GM18498 (cell line): ENCODE measurements around the gene UBL4B.

Experiments used
- ATAC-seq: cut with Tn5 transposase; IDR thresholded peaks from one replicate; pipeline ENCODE4 v1.9.1; 2021; ENCODE audit warnings: mild to moderate bottlenecking, moderate library complexity; ENCODE audit not compliant: unreplicated experiment

The UBL4B gene

DNA sequence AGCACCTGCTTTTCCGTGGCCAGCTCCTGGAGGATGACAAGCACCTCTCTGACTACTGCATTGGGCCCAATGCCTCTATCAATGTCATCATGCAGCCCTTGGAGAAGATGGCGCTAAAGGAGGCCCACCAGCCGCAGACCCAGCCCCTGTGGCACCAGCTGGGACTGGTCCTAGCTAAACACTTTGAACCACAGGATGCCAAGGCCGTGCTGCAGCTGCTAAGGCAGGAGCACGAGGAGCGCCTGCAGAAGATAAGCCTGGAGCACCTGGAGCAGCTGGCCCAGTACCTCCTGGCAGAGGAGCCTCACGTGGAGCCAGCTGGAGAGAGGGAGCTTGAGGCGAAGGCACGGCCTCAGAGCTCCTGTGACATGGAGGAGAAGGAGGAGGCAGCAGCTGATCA, 413 bp downstream of the UBL4B start:
- no peak for ATAC-seq

DNA sequence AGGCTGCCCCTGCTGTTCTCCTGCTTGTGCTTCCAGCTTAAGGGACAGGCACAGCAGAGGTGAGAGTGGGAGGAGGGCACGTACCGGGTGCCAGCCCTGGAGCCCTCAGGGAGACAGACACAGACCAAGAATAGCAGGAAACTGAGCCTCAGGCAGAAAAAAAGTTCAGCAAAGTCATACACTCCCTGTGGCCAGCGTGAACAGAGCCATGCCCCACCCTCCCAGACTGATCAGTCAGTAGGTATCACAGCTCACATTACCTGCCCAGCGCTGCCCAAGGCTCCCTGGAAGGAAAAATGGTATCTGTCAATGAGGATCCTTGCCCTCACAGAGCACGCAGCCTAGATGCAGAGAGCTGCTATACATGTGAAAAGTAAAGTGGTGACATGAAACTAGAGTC, 1.3 kb downstream of the UBL4B start:
- ATAC-seq: no peak

DNA sequence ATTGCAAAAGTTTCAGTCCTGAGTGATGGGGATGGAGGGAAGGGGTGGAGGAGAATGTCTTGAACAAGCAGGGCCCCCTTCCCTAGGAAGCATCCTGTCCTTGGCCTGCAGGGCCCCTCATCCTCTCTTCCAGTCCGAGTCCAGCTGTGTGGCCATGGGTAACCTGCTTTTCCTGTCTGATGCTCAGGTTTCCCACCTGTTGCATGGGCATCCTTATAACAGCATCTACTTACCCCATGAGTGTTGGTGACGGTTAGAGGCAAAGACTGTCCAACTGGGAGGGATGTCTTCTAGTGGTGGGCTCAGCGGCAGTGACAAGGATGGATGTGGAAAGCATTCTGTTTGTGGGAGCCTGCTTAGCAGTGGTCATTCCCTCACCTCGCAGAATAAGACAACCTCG, 1.9 kb downstream of the UBL4B start:
- ATAC-seq: no peak

DNA sequence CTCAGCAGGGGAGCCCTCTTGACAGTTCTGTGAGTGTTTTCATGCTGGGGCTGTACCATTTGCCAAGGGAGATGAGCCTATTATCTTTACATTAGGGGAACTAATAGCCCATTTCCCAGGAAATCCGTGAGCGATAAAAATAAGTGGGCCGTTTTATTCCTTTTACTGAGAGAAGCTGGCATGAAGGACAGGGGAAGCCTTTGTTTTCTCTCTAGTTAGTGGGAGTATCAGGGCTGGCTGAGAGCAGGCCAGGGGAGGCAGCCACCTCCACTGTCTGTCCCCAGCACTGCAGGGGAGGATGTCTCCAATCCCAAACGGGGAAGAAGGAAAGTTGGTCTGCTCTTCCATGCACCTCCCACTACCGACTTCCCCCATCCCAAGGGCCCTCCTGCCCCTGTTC, 2.5 kb downstream of the UBL4B start:
- ATAC-seq: no peak

DNA sequence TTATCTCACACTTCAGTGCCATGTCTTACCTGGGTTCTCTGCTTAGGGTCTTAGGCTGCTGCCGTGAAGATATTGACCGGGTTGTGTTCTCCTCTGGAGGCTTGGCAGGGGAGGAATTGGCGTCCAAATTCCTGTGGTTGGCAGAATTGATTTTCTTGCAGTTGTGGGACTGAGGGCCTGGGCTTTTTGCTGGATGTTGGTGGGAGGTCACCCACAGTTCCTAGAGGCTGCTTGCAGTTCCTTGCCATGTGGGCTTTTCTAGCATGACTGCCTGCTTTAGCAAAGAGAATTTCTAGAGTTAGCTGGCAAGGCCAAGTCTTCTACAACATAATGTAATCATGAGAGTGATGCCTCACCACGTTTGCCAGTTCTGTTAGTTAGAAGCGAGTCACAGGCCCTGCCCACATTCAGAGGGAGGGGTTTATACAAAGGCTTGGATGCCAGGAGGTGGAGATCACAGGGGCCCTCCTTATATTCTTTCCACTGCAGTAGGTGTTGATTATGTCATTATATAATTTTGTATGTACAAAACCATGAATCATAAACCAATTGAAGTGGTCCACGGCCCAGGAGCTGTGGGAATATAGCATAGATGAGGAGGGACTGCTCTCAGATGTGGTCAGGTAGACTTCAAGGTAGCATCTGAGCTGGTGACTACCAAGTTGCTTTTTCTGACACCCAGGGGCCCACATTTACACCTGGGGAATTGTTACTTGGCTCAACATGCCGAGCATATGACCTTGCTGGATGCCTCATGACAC, 6.6 kb downstream of the UBL4B start:
- ATAC-seq: no peak

DNA sequence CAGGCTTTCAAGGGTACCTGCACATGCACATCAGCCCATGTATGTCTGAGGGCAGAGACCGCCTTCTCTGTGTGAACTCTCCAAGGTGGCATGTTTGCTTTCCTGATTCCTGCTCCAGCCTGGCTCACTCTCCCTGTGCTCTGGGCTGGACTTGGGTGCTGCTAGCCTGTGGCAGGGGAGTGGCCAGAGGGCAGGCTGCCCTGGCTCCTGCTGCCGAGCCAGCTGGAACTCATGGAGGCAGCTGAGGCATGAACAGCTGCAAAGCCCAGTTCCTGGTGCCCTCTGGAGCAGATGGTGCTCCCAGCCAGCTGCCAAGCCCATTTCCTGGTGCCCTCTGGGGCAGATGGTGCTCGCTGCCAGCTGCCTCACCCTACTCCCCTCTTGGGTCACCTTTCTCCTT, 7.6 kb downstream of the UBL4B start:
- no peak for ATAC-seq

DNA sequence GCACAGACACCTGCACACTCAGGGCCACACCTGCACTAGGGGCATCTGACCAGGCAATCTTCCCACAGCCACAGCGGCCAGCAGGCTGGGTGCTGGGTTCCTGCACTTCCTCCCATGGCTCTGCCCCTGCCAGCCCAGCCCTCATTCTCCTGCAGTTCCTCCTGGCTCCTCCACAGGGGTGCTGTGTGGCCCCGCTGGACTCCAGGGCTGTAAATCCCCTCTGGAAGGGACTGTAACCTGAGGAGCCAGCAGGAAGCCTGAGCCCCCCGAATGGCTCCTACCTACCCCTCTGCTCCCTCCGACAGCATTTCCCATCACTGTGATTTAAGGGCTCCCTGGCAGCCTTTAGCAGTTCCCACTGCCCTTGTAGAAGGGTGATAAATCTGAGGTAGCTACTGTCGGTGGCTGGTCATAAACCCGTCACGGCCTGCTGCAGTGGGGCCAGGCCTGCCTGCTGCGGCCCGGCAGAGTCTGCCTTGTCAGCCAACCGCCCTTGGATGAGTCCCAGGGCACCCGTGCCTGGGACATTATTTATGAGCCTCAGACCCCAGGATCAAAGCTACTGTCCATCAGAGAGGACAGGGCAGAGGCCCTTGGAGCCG, 8.8 kb downstream of the UBL4B start:
- no peak for ATAC-seq

DNA sequence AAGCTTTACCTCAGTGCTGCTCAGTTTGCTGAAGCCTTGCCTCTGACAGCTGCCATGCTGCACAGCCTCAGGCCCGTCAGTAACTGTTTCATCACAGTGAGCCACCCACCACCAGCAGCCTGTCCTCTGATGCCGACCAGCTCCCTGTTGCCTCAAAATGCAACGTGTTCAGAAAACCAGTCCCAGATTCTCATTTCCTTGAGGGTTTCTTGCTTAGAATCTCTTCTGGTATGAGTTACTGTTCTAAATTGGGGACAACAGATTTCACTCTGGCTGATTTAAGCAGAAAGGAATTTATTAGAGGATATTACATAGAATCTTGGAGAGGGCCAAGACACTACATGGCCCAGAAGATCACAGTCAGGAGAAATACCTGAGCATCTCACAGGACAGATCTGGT, 11.0 kb downstream of the UBL4B start:
- ATAC-seq: no peak

DNA sequence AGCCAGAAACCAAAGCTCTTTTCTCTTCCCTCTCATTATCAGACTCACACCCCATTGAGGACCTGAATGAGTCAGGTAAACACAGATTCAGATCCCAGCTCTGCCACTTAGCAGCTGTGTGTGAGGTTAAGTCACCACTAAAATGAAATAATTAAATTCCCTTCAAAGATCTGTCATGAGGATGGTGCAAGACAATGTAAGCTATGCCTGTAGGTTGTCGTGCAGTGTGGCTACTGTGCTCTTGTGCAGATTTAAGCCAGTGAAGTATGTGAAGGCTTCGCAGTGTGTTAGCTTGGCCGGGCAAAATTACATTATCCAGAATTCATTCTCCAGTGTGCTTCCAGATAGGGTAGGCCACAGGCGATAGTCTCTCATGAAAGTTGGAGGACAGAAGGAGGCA, 13.6 kb downstream of the UBL4B start:
- ATAC-seq: no peak

DNA sequence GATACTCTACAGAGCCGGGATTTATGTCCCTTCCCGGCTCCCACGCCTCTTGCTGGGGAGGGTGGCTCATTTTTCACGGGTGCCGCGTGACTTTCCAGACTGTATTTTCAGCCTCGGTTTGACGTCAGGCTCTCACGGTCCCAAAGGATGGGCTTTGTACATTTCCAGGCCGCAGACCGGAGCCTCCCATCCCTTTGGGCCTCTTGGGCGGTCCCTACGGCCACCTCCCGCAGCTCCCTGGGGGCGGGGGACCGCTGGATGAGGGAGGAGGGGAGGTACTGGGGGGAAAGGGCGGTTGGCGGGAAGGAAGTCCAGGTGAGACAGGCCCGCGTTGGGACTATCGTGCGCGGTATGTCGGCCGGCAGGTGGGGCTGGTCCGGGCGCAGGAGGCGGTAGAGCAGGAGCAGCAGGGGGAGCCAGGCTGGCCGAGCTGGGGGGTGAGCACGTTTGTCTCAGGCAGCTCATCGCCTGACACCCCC, 17.9 kb downstream of the UBL4B start:
- no peak for ATAC-seq

DNA sequence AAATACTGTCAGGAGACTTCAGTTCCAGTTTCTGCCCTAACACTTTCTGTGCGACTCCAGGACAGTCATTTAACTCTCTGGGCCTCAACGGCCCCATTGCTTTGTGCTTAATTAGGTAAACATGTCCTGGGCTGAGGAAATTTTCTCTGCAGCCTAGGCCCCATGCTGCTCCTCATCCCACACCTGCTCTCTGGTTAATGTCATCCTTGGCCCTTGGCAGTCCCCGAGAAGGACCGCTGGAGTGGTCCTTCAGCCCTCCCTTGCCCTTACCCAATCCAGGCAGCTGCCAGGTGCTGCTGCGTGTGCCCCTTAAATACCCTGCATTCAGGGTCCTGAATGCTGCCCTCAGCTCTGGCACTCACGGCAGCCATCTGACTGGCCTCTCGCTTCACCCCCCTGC, 18.7 kb downstream of the UBL4B start:
- ATAC-seq: no peak

DNA sequence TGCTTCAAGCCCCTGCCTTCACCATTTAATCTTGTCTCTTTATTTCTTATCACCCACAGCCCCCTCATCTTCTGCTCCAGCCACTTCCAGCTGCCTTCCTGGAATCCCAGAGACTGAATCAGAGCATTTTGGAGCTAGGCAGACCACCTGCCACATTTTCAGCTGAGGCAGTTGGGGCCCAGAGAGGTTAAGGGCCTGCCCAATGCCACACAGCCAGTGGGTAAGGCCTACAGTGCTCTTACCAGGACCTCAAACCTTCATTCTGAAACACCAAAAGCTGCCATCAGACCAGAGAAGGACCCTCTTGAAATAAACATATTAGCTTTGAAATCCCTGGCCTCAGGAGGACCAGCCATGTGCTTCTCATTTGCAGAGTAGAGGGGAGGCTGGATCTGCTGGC, 20.4 kb downstream of the UBL4B start:
- no peak for ATAC-seq

DNA sequence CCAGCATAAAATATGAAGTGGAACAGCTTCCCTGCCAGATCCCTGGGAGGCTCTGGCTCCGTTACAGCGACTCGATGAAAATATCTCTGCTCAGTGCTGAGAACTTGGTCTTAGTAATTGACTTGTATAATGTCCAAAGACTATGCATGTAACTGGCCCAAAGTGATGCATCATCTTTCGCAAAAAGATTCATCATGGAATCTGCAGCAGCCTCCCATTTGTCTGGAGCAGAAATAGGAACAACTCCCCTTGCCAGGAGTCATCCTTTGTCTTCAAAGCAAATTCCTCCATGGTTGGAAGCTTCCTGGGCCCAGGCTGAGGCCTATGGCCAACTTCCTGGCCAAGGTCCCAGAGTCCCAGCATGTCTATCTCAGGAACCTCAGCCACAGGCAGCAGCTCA, 21.2 kb downstream of the UBL4B start:
- ATAC-seq: no peak

DNA sequence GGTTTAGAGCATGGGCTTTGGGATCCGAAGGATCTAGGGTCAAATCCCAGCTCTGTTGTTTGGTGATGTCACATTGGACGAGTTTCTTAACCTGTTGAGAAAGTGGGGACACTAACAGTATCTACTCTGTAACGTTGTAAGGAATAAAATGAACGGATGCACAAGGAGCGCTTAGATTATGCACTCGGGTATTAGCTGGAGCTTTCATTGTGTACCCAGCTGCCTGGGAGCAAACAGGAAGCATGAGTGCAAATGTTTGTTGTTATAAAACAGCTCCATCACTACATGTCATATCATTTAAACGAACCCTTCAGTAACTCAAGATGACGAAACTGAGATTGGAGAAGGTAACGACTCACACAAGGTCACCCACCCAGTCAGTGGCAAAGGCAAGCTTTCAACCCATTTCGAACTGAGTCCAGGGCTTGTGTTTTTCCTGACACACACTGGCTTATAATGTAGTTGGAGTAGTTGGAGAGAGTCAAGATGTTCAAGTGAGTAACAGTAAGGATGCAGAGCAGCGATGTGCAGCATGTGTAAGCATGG, 21.9 kb downstream of the UBL4B start:
- ATAC-seq: no peak

DNA sequence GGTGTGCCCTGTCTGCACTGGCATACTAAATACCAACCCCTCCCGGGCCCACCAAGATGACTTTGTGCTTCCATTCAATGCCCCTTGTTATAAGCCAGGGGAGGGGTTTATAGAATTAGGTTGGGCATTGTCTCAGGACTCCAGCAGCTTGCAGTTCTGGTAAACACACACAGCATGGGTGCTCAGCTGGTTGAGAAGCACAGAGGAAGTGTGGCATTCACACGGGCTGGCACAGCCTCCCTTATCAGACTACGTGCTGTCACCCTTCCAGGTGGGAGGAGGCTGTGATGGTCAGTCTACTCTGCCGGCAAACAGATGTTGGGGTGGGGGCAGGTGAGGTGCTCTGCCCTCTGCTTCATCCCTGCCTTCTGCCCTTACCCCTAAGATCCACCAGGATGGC, 23.0 kb downstream of the UBL4B start:
- ATAC-seq: no peak

DNA sequence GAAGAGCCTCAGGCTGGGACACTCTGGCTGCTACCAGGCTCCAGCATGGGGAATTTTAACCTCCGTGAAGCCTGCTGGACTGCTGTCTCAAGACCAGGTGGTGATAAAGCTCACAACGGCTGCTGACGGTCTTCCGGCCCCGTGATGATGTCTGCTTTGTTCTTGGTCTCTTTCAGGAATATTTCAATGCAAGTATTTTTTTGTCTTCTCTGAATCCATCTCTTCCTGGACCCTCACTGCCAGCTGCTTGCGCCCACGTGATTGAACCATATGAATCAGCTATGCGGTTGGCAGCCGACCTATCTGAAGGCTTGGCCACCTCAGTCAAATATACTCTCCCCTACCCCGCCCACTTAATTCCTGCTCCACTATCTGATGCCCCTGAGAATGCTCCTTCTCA, 23.4 kb downstream of the UBL4B start:
- ATAC-seq: no peak

DNA sequence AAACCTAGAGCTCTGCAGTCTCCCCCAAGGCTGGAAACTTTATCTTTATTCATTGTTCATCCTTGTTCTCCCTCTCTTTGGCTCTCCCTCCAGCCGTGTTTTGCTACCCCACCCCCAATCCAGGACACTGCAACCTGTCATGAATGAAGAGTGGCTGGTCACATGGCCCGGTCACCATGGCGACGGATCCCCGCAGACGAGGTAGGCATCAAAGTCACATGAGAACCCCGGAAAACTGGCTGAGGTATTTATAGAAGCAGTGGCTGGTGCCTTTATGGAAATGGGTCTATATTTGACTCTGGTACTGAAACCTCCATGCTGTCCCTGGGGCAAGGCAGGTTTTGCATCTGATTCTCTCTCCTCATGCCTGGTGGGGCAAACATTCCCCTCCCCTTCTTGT, 24.7 kb downstream of the UBL4B start:
- ATAC-seq: no peak

DNA sequence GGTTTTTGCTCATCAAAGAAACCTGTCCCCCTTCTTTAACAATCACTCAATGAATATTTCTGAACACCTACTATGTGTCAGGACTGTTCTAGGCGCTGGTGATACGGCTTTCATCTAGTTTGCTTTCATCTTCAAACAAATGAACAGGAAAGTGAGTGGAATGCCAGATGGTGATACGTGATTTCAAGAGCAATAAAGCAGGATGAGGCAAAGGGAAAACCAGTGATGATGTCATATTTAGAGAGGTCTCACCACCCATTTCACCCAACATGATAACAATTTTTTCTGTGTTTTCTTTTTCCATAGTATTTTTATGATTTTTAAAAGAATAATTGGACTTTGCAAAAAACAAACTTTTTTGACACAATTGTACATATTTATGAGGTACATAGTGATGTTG, 26.7 kb downstream of the UBL4B start:
- ATAC-seq: no peak

DNA sequence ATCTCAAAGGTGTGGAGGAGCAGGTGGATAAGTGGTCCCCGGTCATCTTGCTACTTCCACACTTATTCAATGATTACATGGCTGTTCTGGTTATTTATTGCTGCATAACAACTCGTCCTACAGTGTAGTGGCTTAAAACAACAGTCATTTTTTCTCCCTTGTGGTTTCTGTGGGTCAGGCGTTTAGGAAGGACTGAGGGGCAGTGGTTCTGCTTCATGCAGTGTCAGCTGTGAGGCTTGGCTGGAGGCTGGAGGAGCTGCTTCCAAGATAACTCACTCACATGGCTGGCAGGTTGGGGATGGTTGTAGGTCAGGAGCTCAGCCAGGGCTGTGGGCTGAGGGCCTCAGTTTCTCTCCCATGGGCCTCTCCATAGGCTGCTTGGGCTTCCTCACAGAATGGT, 32.1 kb downstream of the UBL4B start:
- ATAC-seq: no peak

DNA sequence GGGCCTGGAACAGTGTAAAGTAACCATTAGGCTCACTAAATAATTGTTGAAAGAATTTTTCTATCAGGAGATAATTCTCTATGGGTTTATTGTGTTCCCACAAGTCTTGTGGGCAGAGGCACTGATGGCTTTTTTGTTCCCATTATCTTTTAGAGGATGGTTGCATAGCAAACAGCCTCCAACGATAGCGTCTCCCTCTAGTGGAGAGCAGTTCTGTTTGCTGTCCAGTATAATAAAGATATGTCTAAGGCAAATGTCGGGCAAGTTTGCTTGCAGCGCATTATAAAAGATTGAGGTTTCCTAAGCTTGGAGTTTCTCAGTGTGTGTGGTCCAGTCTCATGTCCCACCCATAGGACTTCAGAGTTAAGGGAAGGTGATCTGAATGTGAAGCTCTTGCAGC, 36.7 kb downstream of the UBL4B start:
- no peak for ATAC-seq

DNA sequence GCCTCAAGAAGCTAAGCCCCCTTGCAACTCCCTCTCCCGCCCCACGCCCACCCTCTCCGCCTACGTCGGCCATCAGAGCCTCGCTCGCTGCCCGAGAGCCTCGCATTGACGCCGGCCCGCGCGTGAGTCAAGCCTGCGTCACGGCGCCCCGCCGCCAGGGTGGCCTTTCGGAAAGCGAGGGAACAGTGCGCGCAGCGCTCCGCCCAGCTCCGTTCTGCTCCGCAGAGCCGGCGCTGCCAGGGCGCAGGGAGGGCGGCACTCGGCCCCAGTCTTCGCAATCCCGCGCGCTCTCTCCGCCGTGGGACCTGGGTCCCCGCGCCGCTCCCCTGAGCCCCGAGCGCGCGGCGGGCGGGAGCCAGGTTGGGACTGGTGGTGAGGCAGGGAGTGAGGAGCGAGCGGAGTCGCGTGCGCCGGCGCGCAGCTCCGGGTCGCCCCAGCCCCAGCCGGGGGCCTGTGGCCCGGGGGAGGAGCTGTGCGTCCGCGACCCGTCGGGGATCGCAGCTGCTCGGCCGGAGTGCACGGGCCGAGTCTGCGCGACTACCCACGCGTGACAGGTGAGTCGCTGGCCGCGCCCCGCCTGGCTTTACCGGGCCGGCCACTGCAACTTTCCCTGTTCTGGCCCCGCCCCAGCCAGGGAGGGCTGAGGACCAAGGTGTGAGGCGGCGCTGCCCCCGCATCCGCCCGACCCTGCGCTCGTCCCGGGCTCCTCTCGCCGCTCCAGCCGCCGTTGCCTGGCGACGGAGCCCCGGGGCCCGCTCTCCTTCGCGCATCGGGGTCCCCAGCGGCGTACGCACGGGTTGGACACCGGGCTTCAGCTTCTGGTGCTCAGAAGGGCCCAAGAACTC, 38.3 kb downstream of the UBL4B start, which contains the start of gene SLC6A17:
TSS of gene SLC6A17 (plus strand) at position 165 of the 845 bp plus-strand sequence. CDS start 16,436 bp downstream, outside the sequence.
- ATAC-seq: no peak
